Left ventricle myocardium superior (tissue), 1 donor: Measurements from ENCODE around the gene PDE8B. TPM values are rescaled to one million over a fixed set of nuclear protein-coding genes. Genes with fewer than 3 reads are reported as not detected.
"Not testable (repeated sequence)": the region's sequence is repeated elsewhere in the genome, so short reads cannot be mapped to it uniquely, and the experiment has no call there.

ENCODE experiments used
- ATAC-seq: fragments of 200-7000 bp; cut with Tn5 transposase; one replicate; pipeline ENCODE4 v1.9.1; 2020; ENCODE audit warnings: mild to moderate bottlenecking, moderate library complexity
- DNase-seq: peaks from one replicate; pipeline ENCODE4 v3.0.0-alpha.2; 2020
- intact Hi-C: fragments of 100-400 bp; cut with micrococcal nuclease; formaldehyde crosslinking; loops from one replicate; pipeline ENCODE4 v1.11.0; 2022
- total RNA-seq: library from RNA; stranded (reverse); fragmentation: NEBNext Ultra II Directional; extraction: Animal tissue kit (Norgen Biotek cat#: 25700); gene quantifications from one replicate; pipeline ENCODE4 v1.2.1, GENCODE V29; 2021
- donor health status: DM: no; HTN: yes; CAD: no; lungs with severe emphysema.

PDE8B gene
- total RNA-seq, 1 donor from 2014 or later = 0.69 TPM

- ATAC-seq (no peak), DNase-seq (no peak)
- intact Hi-C loops = no loop called here
Measured at GRCh38 chr5:77380636-77381035, 170.2 kb downstream of the PDE8B start.

- intact Hi-C loops, ATAC-seq, DNase-seq: not testable (repeated sequence)
Measured at GRCh38 chr5:77383336-77383735, 172.9 kb downstream of the PDE8B start.

GRCh38 chr5:77386340-77386739 is 175.9 kb downstream of the PDE8B start:
- ATAC-seq, DNase-seq, intact Hi-C loops: not testable (repeated sequence)

GRCh38 chr5:77389746-77390145 is 179.3 kb downstream of the PDE8B start:
- no peak for DNase-seq
- no peak for ATAC-seq
- intact Hi-C loops = no loop called here

GRCh38 chr5:77390221-77390620 is 179.7 kb downstream of the PDE8B start:
- no peak for DNase-seq
- no peak for ATAC-seq
- intact Hi-C loops = no loop called here

- no peak for ATAC-seq
- intact Hi-C loops = no loop called here
- no peak for DNase-seq
Measured at GRCh38 chr5:77390795-77391194, 180.3 kb downstream of the PDE8B start.

GRCh38 chr5:77391240-77391765 is 180.8 kb downstream of the PDE8B start:
- intact Hi-C loops = no loop called here
- ATAC-seq (no peak), DNase-seq (no peak)

- intact Hi-C loops = no loop called here
- DNase-seq (no peak), ATAC-seq (no peak)
Measured at GRCh38 chr5:77394064-77394715, 183.7 kb downstream of the PDE8B start.

- ATAC-seq (no peak), DNase-seq (no peak)
- intact Hi-C loops = no loop called here
Measured at GRCh38 chr5:77396017-77396416, 185.5 kb downstream of the PDE8B start.

- intact Hi-C loops = no loop called here
- no peak for ATAC-seq
- DNase-seq = no peak
Measured at GRCh38 chr5:77397686-77398292, 187.3 kb downstream of the PDE8B start.

GRCh38 chr5:77398458-77398857 is 188.0 kb downstream of the PDE8B start:
- intact Hi-C loops = no loop called here
- ATAC-seq (no peak), DNase-seq (no peak)

GRCh38 chr5:77398896-77399295 is 188.4 kb downstream of the PDE8B start:
- intact Hi-C loops = no loop called here
- no peak for DNase-seq
- ATAC-seq = no peak

GRCh38 chr5:77400645-77401044 is 190.2 kb downstream of the PDE8B start:
- intact Hi-C loops = no loop called here
- no peak for DNase-seq
- no peak for ATAC-seq

GRCh38 chr5:77402796-77403195 is 192.3 kb downstream of the PDE8B start:
- ATAC-seq = no peak
- no peak for DNase-seq
- intact Hi-C loops = no loop called here

- intact Hi-C loops = no loop called here
- no peak for DNase-seq
- no peak for ATAC-seq
Measured at GRCh38 chr5:77407152-77407551, 196.7 kb downstream of the PDE8B start.

GRCh38 chr5:77409870-77410621 is 199.6 kb downstream of the PDE8B start:
- intact Hi-C loops = no loop called here
- DNase-seq (no peak), ATAC-seq (no peak)

GRCh38 chr5:77413049-77413448 is 202.6 kb downstream of the PDE8B start:
- intact Hi-C loops = no loop called here
- no peak for ATAC-seq
- no peak for DNase-seq

GRCh38 chr5:77418162-77418561 is 207.7 kb downstream of the PDE8B start:
- intact Hi-C loops = no loop called here
- DNase-seq = no peak
- no peak for ATAC-seq

- ATAC-seq = no peak
- intact Hi-C loops = no loop called here
- DNase-seq = no peak
Measured at GRCh38 chr5:77418601-77419581, 208.4 kb downstream of the PDE8B start.
